KMS-11 (cell line): ENCODE results near the gene PRDX6.
"Not testable (repeated sequence)": the region's sequence is repeated elsewhere in the genome, so short reads cannot be mapped to it uniquely, and the experiment has no call there.

Source experiments
- H2AFZ ChIP-seq: fragments of 200-600 bp; sonication (generic); 2 replicates; pipeline ENCODE4 v1.6.1; 2016; ENCODE audit warnings: antibody characterized with exemption, mixed run types, low read depth
- H3K27ac ChIP-seq: fragments of 200-600 bp; sonication (generic); 2 replicates; pipeline ENCODE4 v1.6.1; 2016; ENCODE audit warnings: mild to moderate bottlenecking, mixed run types
- H3K27me3 ChIP-seq: fragments of 200-600 bp; sonication (generic); 2 replicates; pipeline ENCODE4 v1.6.1; 2017; ENCODE audit warnings: mild to moderate bottlenecking, low read depth, mixed run types, moderate library complexity; ENCODE audit not compliant: insufficient read depth
- H3K36me3 ChIP-seq: fragments of 200-600 bp; sonication (generic); 2 replicates; pipeline ENCODE4 v1.6.1; 2017; ENCODE audit warnings: mild to moderate bottlenecking, mixed run types; ENCODE audit not compliant: insufficient read depth
- H3K4me1 ChIP-seq: fragments of 200-600 bp; sonication (generic); 2 replicates; pipeline ENCODE4 v1.6.1; 2016; ENCODE audit warnings: mild to moderate bottlenecking, low read depth, mixed run types; ENCODE audit not compliant: poor library complexity, severe bottlenecking
- H3K4me2 ChIP-seq: fragments of 200-600 bp; sonication (generic); 2 replicates; pipeline ENCODE4 v1.7.0; 2016; ENCODE audit warnings: mild to moderate bottlenecking, mixed run types
- H3K4me3 ChIP-seq: fragments of 200-600 bp; sonication (generic); IDR thresholded peaks from 2 replicates; pipeline ENCODE4 v1.6.1; 2017; ENCODE audit warnings: low read depth, low read length, mixed read lengths; ENCODE audit not compliant: insufficient read depth
- H3K79me2 ChIP-seq: fragments of 200-600 bp; sonication (generic); 2 replicates; pipeline ENCODE4 v1.6.1; 2016; ENCODE audit warnings: low read depth, mixed run types; ENCODE audit not compliant: insufficient read depth
- H3K9ac ChIP-seq: fragments of 200-600 bp; sonication (generic); 2 replicates; pipeline ENCODE4 v1.6.1; 2016; ENCODE audit warnings: mild to moderate bottlenecking, mixed run types
- H4K20me1 ChIP-seq: fragments of 200-600 bp; sonication (generic); 2 replicates; pipeline ENCODE4 v1.6.1; 2016; ENCODE audit warnings: mild to moderate bottlenecking, mixed run types; ENCODE audit not compliant: insufficient read depth
- CTCF ChIP-seq: fragments of 200-600 bp; sonication (generic); conservative IDR thresholded peaks from 2 replicates; pipeline ENCODE4 v1.6.1; 2017; ENCODE audit warnings: low read depth, mild to moderate bottlenecking, antibody characterized with exemption, low read length, moderate library complexity, mixed read lengths

Gene PRDX6

GRCh38 chr1:173454966-173455524 lies 22.1 kb upstream of the PRDX6 start:
- Histone ChIP-seq H3K27me3 (no peaks in the 10 kb centered on the region), H3K79me2 (no peaks in the 10 kb centered on the region), H3K36me3 (no peaks in the 10 kb centered on the region), H3K4me2 (no peak overlapping the region), H2AFZ (no peak overlapping the region), H3K4me3 (no peak overlapping the region), H3K4me1 (peaks cover 5% of the 10 kb centered on the region), H4K20me1 (no peaks in the 10 kb centered on the region), H3K27ac (no peak overlapping the region), H3K9ac (no peak overlapping the region)
- TF ChIP-seq CTCF = no peak

GRCh38 chr1:173459885-173460284 lies 17.2 kb upstream of the PRDX6 start:
- Histone ChIP-seq H3K4me2 (no peak overlapping the region), H4K20me1 (no peaks in the 10 kb centered on the region), H3K4me3 (no peak overlapping the region), H2AFZ (no peak overlapping the region), H3K27me3 (no peaks in the 10 kb centered on the region), H3K36me3 (no peaks in the 10 kb centered on the region), H3K79me2 (no peaks in the 10 kb centered on the region), H3K9ac (no peak overlapping the region), H3K4me1 (no peaks in the 10 kb centered on the region), H3K27ac (no peak overlapping the region)
- TF ChIP-seq CTCF = no peak

- H3K4me1 ChIP-seq, H3K4me2 ChIP-seq, H3K27me3 ChIP-seq, H4K20me1 ChIP-seq, H3K27ac ChIP-seq, H3K36me3 ChIP-seq, H3K4me3 ChIP-seq, H3K9ac ChIP-seq, H2AFZ ChIP-seq, H3K79me2 ChIP-seq: not testable (repeated sequence)
These were observed 14.5 kb upstream of the PRDX6 start for GRCh38 chr1:173462666-173463065.

GRCh38 chr1:173464185-173464584 lies 12.9 kb upstream of the PRDX6 start:
- H3K27ac ChIP-seq, H3K27me3 ChIP-seq, H3K36me3 ChIP-seq, H3K9ac ChIP-seq, H3K4me2 ChIP-seq, H3K79me2 ChIP-seq, H4K20me1 ChIP-seq, H3K4me3 ChIP-seq, H3K4me1 ChIP-seq, H2AFZ ChIP-seq: not testable (repeated sequence)

- H3K4me2 ChIP-seq = no peak overlapping the region
- H3K79me2 ChIP-seq = no peaks in the 10 kb centered on the region
- H3K4me1 ChIP-seq = no peaks in the 10 kb centered on the region
- H3K9ac ChIP-seq = no peak overlapping the region
- no peak overlapping the region for H3K4me3 ChIP-seq
- no peak overlapping the region for H2AFZ ChIP-seq
- H4K20me1 ChIP-seq = no peaks in the 10 kb centered on the region
- no peak for TF ChIP-seq CTCF
- H3K27ac ChIP-seq = no peak overlapping the region
- no peaks in the 10 kb centered on the region for H3K36me3 ChIP-seq
- H3K27me3 ChIP-seq = no peaks in the 10 kb centered on the region
These were observed 9.7 kb upstream of the PRDX6 start for GRCh38 chr1:173467426-173467825.
